ENCODE results near the gene C11orf86.

The C11orf86 gene

DNA sequence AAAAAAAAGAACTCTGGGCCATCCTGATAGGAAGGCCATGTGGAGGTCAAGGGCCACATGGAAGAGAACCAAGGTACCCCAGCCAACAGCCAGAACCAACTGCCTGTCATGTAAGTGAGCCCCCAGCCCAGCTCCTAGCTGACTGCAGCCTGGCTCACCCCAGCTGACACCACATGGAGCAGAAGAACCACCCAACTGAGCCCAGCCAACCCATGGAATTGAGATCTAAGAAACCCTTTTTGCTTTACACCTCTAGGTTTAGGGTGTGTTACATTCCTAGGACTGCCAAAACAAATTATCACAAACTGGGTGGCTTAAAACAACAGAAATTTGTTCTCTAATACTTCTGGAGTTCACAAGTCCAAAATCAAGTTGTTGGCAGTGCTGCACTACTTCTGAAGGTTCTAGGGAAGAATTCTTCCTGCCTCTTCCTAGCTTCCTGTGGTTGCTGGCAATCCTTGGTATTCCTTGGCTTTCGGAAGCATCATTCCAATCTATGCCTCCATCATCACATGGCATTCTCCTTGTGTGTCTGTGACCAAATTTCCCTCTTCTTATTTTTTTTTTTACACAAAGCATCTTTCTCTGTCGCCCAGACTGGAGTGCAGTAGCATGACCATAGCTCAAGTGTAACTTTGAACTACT lies 4.4 kb downstream of the C11orf86 start:
- peaks cover 11% of the 10 kb centered on the region for H3K9me3 Mint-ChIP-seq
- no peak overlapping the region for H3K27ac Mint-ChIP-seq
- H3K27me3 Mint-ChIP-seq (ENCODE audit: low read depth, poor library complexity) = peaks cover 24% of the 10 kb centered on the region
- TF ChIP-seq, protein P1, sequence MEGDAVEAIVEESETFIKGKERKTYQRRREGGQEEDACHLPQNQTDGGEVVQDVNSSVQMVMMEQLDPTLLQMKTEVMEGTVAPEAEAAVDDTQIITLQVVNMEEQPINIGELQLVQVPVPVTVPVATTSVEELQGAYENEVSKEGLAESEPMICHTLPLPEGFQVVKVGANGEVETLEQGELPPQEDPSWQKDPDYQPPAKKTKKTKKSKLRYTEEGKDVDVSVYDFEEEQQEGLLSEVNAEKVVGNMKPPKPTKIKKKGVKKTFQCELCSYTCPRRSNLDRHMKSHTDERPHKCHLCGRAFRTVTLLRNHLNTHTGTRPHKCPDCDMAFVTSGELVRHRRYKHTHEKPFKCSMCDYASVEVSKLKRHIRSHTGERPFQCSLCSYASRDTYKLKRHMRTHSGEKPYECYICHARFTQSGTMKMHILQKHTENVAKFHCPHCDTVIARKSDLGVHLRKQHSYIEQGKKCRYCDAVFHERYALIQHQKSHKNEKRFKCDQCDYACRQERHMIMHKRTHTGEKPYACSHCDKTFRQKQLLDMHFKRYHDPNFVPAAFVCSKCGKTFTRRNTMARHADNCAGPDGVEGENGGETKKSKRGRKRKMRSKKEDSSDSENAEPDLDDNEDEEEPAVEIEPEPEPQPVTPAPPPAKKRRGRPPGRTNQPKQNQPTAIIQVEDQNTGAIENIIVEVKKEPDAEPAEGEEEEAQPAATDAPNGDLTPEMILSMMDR (IDR thresholded peaks at IDR 0.05) = no peak
- H3K4me3 Mint-ChIP-seq = no peak overlapping the region
- DNase-seq = no peak
- H3K36me3 Mint-ChIP-seq (ENCODE audit: low read depth) = no peaks in the 10 kb centered on the region
- peaks cover 3% of the 10 kb centered on the region for H3K4me1 Mint-ChIP-seq

DNA sequence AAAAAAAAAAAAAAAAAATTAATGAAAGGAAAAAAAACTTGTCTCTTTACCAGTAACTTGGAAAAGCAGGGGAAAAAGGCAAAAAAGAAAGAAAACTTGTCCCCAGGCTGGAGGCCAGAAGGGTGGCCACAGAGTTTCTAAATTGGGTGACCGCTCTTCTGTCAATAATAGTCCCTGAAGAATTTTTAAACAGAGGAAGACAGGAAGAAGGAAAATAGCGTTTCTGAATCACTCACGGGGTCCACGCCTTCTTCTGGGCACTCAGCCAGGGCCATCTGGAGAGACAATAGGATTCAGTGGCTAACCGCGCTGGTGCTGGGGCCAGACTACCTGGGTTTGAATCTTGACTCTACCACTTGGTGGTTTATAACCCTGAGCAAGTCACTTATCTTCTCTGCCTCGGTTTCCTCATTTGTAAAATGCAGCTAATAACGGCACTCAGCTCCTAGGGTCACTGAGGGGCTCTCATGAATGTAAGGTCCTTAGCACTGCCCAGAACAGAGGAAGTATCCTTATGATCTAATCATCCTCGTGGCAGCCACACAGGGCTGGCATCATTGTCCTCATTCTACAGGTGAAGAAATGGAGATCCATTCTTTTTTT lies 7.0 kb downstream of the C11orf86 start:
- Mint-ChIP-seq H3K36me3 (ENCODE audit: low read depth) (no peaks in the 10 kb centered on the region), H3K27ac (no peak overlapping the region), H3K4me3 (no peak overlapping the region), H3K27me3 (ENCODE audit: low read depth, poor library complexity) (peaks cover 26% of the 10 kb centered on the region), H3K9me3 (peaks cover 11% of the 10 kb centered on the region), H3K4me1 (peaks cover 9% of the 10 kb centered on the region)
- TF ChIP-seq, protein P1 (IDR thresholded peaks at IDR 0.05) = no peak
- DNase-seq = no peak

DNA sequence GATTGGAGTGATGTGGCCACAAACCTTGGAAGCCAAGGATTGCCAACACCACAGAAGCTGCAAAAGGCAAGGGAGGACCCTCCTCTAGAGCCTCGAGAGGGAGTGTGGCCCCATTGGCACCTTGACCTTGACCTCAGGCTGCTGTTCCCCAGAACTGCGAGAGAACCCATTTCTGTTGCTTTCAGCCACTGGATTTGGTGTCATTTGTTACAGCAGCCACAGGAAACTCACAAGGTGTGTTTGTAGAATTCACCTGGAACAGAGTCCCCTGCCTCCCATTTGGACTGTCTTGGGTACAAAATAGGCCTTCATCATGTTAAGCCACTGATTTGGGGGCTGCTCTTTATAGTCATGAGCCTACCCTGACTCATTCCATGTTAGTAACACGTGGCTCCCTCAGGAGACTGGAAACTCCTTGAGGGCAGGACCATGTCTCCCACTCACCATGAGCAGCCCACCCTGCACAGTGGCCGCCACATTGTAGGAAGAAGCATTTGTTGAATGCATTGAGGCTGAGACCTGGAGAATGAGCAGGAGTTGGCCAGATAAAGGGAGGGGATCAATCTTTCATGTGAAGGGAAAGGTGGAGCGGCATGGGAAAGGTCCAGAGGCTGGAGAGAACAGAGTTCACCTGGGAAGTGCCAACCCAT lies 8.3 kb downstream of the C11orf86 start:
- DNase-seq = no peak
- no peak overlapping the region for H3K27ac Mint-ChIP-seq
- TF ChIP-seq, protein P1 (IDR thresholded peaks at IDR 0.05) = no peak
- H3K36me3 Mint-ChIP-seq (ENCODE audit: low read depth) = no peaks in the 10 kb centered on the region
- peaks cover 29% of the 10 kb centered on the region for H3K27me3 Mint-ChIP-seq (ENCODE audit: low read depth, poor library complexity)
- no peak overlapping the region for H3K4me3 Mint-ChIP-seq
- H3K9me3 Mint-ChIP-seq = peaks cover 8% of the 10 kb centered on the region
- peaks cover 22% of the 10 kb centered on the region for H3K4me1 Mint-ChIP-seq

DNA sequence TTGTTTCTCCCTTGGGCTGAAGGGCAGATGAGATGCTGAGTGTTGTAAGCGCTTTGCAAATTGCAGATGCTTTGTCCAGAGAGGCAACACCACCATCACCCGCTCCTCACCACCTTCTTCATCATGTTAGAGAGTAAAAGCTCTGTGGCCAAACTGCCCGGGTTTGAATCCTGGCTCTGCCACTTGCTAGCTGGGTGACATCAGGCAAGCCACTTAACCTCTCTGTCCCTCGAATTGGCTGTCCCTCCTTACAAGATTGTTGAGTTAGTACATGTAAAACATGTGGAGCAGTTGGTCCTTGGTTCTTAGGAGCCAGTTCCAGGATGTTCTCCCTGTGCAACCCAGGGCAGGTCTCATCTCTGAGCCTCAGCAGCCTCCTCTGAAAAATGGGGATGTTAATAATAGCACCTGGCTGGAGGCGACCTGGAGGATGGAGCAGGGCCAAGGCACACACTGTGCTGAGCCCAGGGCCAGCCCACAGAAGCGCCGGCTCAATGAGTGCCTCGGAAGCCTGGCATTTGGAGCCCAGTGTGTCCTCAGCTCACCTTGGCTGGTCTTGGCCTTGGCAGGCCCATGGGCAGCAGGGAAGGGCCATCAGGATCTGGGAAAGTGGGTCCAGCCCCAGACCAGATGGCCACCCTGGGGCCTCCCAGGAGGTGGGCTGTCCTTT lies 10.5 kb downstream of the C11orf86 start:
- H3K27ac Mint-ChIP-seq = no peak overlapping the region
- no peak overlapping the region for H3K4me3 Mint-ChIP-seq
- H3K9me3 Mint-ChIP-seq = peaks cover 3% of the 10 kb centered on the region
- H3K27me3 Mint-ChIP-seq (ENCODE audit: low read depth, poor library complexity) = peaks cover 28% of the 10 kb centered on the region
- peaks cover 24% of the 10 kb centered on the region for H3K4me1 Mint-ChIP-seq
- no peak for DNase-seq
- H3K36me3 Mint-ChIP-seq (ENCODE audit: low read depth) = no peaks in the 10 kb centered on the region
- TF ChIP-seq, protein P1 (IDR thresholded peaks at IDR 0.05) = no peak

DNA sequence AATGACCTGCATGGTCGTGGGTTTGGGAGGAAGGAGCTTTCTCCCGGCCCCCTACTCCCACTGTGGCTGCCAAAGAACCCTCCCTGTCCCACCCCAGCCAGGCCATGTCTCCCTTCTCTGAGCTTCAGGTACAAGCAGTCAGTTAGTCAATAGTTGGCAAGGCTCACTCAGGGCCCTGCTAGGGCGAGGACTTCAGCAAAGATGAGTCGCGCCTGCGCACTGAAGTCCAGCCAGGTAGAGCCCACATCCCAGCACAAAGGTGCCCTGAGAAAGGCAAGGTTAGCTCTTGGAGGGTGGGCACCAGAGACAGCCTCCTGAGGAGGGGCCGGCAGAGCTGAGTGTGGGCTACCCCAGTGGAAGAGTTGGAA lies 11.1 kb downstream of the C11orf86 start:
- TF ChIP-seq, protein P1 (IDR thresholded peaks at IDR 0.05) = no peak
- H3K4me1 Mint-ChIP-seq = peaks cover 24% of the 10 kb centered on the region
- H3K9me3 Mint-ChIP-seq = peaks cover 3% of the 10 kb centered on the region
- DNase-seq = no peak
- H3K4me3 Mint-ChIP-seq = no peak overlapping the region
- H3K27ac Mint-ChIP-seq = no peak overlapping the region
- H3K27me3 Mint-ChIP-seq (ENCODE audit: low read depth, poor library complexity) = peaks cover 23% of the 10 kb centered on the region
- no peaks in the 10 kb centered on the region for H3K36me3 Mint-ChIP-seq (ENCODE audit: low read depth)
